HG02588 (cell line): ENCODE results near the gene HAX1.
"Not testable (repeated sequence)": the region's sequence is repeated elsewhere in the genome, so short reads cannot be mapped to it uniquely, and the experiment has no call there.

Experiments used
- ATAC-seq: cut with Tn5 transposase; IDR thresholded peaks from one replicate; pipeline ENCODE4 v1.9.1; 2021; ENCODE audit warnings: mild to moderate bottlenecking, moderate library complexity; ENCODE audit not compliant: unreplicated experiment

The HAX1 gene

DNA sequence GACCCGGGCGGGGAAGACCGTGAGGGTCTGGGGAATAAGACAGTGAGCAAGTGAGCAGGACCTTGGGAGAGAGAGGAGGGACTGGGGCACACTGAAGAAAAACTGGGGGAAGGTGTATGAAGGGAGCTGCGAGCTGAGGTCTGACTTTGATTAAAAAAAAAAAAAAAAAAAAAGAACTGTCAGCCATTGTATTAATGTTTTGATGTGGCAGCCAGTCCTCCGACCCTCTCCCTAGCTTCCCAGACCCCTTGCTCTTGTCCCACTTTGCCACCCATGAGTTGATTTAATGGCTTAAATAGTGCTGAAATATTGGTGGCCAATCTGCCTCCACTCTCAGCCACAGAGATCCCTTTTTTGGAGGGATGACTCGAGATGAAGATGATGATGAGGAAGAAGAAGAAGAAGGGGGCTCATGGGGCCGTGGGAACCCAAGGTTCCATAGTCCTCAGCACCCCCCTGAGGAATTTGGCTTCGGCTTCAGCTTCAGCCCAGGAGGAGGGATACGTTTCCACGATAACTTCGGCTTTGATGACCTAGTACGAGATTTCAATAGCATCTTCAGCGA is 652 bp downstream of the HAX1 start:
- no peak for ATAC-seq

DNA sequence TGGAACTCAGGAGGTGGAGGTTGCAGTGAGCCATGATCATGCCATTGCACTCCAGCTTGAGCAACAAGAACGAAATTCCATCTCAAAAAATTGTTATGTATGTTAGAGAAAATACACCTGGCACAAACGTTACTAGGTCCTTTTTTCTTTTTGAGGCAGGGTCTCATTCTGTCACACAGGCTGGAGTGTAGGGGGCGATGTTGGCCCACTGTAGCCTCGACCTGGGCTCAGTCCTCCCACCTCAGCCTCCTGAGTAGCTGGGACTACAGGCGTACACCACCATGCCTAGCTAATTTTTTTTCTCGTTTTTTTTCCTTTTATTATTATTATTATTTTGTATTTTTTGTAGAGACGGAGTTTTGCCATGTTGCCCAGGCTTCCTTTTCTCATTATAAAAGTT is 4.4 kb downstream of the HAX1 start:
- no peak for ATAC-seq

DNA sequence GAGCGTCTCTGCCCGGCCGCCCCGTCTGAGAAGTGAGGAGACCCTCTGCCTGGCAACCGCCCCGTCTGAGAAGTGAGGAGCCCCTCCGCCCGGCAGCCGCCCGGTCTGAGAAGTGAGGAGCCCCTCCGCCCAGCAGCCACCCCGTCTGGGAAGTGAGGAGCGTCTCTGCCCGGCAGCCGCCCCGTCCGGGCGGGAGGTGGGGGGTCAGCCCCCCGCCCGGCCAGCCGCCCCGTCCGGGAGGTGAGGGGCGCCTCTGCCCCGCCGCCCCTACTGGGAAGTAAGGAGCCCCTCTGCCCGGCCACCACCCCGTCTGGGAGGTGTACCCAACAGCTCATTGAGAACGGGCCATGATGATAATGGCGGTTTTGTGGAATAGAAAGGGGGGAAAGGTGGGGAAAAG is 15.2 kb downstream of the HAX1 start:
- ATAC-seq: not testable (repeated sequence)

DNA sequence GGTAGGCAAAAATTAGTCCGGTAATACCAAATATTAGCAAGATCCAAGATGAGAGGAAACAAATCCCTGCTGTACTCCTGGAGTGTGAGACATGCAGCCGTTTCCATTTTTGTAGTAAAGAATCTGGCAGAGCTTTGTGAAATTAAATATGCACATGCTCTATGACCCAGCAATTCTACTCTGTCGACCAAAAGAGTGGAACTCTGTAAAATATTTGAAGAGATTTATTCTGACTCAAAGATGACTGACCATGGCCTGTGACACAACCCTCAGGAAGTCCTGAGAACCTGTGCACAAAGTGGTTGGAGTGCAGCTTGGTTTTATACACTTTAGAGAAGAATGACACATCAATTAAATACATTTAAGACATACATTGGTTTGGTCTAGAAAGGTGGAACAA is 16.2 kb downstream of the HAX1 start:
- no peak for ATAC-seq

DNA sequence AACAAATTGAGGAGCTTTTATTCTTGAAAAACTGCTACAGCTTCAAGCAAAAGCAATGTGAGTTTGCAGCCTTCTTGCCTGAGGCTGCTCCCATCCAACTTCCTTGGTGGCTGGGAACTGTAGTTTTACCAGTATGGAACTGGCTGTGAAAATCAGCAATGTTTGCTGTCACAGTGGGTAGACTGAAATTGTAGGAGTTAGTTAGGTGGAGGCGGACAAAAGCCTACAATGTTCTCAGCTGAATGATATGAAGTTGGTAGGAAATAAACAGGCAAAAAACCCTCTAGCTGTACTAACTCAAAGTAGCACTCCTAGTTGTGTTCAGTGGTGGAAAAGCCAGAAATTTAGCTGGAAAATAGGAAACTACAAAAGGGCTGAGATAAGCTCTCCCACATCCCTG is 18.5 kb downstream of the HAX1 start:
- ATAC-seq: no peak

DNA sequence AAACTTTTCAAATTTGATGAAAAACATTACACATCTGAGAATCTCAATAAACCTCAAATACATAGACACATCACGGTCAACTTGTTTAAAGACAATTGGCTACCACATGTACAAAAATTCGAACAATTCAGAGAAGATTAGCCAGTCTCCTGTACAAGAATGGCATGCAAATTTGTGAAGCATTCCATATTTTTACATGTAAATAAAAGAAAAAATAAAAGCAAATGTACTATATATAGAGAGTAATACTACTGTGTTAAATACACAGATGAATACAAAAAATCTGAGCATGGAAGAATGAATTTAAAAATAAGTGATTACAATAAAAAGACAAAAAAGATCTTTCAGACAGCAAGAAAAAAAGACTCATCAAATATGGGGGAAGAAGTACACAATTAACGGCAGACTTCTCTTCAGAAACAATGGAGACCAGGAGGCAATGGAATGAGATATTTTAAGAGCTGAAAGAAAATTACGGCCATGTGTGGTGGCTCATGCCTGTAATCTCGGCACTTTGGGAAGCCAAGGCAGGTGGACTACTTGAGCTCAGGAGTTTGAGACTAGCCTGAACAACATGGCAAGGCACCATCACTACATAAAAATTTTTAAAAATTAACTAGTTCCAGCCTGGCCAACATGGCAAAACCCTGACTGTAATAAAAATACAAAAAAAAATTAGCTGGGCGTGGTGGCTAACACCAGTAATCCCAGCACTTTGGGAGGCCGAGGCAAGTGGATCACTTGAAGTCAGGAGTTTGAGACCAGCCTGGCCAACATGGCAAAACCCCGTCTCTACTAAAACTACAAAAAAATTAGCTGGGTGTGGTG is 23.2 kb downstream of the HAX1 start:
- no peak for ATAC-seq

DNA sequence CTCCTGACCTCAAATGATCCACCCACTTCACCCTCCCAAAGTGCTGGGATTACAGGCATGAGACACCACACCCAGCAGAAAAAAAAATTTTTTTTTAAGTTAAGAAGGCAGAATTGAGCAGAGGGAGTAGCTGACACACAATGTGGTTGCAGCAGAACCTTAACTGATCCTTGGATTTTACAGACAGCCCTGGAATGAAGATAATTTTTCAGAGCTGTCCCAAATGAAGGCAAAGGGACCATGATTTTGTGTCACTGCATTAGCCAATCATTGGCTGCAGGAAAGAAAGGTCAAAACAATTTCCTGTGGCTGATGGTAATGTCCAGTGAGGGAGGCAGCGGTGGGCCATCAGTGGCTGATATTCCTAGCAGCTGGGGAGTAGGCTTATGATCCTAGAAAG is 29.2 kb downstream of the HAX1 start:
- ATAC-seq: no peak

DNA sequence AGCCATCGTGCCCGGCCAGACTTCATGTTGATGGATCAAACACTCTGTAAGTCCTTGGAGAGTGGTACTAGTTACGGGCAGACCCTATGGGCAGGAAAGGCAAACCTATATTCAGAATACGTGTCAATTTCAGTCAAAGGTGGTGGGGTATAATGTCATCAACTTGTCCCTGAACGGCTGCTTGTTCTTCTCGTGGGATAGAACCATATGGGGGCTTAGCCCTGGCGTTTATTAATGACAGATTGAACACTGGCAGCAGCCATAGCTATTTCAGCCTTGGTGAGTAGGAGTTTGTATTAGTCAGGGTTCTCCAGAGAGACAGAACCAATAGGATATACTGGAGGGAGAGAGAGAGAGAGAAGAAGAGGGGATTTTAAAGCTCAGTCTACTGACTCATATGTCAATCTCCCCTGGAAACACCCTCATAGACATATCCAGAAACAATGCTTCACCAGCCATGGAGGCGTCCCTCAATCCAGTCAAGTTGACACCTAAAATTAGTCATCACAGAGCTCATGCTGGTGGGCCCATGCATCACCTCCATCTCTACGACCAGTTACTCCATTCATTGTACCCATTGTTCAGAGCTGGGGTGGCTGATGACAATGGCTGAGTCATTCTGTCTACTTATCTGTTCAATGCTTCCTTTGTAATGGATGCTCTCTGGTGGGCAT is 32.4 kb downstream of the HAX1 start:
- peak; percentile 54 for ATAC-seq

DNA sequence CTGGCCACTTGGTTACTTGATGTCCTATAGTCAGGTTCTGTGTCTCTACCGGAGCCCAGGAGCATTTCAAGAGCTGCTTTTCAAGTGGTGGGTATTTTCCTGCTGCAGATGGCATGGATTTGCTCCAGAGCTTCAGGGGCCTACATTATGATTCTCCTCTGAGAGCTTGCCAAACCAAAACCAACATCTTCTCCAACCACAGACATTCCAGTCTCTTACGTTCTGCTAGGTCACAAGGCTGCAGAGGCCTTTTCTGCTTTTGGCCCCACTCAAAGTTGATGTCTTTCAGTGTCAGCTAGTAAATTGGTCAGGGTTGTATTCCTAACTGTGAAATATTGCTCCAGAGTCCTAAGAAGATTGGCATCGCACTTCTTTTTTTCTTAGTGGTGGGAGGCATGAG is 33.7 kb downstream of the HAX1 start:
- ATAC-seq: no peak

DNA sequence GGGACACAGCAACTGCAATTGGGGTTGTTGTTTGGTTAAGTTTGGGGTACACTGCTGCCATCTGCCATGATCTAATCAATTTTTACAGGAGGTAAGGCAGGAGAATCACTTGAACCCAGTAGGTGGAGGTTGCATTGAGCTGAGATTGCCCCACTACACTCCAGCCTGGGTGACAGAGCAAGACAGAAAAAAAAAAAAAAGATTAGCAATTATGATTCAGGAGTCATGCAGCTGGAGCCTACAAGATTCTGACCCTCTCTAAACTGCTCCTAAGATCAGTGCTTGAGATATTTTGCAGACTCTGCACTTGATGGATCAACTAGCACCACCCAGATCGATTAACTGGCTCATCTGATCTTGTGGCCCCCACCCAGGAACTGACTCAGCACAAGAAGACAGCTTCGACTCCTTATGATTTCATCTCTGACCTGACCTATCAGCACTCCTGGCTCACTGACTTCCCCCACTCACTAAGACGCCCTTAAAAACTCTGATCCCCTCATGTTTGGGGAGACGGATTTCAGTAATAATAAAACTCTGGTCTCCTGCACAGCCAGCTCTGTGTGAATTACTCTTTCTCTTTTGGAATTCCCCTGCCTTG is 35.3 kb downstream of the HAX1 start:
- not testable (repeated sequence) for ATAC-seq

DNA sequence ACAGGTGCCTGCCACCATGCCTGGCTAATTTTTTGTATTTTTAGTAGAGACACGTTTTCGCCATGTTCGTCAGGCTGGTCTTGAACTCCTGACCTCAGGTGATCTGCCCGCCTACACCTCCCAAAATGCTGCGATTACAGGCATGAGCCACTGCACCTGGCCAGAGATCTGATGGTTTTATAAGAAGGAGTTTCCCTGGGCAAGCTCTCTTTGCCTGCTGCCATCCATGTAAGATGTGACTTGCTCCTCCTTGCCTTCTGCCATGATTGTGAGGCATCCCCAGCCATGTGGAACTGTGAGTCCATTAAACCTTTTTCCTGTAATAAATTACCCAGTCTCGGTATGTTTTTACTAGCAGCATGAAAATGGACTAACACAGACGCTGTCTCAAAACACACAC is 36.7 kb downstream of the HAX1 start:
- not testable (repeated sequence) for ATAC-seq

DNA sequence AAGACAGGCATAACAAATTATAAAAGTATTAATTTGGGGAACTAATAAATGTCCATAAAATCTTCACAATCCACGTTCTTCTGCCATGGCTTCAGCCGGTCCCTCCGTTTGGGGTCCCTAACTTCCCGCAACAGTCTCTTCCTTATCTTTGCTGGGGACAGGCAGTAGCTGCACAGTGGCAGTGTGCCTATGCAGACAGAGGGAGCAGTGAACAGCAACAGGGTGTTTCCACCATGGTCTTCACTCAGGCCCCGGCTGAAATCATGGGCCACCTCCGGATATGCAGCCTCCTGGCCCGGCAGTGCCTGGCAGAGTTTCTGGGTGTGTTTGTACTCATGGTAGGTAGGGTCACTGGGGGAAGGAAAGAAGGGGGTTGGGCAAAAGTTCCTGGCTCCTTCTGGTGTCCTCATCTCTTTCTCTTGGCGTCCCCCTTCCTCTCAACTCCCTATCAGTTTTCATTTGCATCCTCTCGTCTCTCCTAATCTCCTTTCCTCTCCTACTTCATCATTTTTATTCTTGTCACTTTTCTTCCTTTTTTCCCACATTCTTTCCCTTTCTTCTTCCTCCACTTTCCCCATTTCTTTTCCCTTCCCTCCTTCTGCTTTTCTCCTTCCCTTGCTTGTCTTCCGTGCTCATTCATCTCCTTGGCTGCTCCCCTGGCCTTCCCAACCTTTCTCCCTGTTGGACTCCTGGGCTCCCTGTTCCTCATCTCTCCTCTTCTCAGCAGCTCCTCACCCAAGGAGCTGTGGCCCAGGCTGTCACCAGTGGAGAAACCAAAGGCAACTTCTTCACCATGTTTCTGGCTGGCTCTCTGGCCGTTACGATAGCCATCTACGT is 40.0 kb downstream of the HAX1 start:
- not testable (repeated sequence) for ATAC-seq

DNA sequence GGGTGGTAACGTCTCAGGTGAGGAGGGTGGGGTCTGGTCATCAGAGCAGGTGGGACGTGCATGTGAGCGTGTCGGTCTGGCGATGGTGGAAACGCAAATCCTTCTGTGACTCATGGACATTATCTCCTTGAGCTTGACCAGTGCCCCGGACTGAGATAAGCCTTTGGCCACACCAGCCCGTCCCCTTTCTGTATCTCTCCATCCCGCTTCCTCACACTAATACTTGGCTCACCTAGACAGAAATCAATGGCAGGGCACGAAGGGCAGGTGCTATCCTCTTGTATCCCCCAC is 40.6 kb downstream of the HAX1 start:
- ATAC-seq: no peak

DNA sequence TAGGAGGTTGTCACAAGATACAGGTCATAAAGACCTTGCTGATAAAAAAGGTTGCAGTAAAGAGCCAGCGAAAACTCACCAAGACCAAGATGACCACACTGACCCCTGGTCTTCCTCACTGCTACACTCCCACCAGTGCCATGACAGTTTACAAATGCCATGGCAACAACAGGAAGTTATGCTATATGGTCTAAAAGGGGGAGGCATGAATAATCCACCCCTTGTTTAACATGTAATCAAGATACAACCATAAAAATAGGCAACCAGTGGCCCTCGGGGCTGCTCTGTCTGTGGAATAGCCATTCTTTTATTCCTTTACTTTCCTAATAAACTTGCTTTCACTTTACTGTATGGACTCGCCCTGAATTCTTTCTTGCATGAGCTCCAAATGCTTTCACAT is 41.8 kb downstream of the HAX1 start:
- ATAC-seq: not testable (repeated sequence)

DNA sequence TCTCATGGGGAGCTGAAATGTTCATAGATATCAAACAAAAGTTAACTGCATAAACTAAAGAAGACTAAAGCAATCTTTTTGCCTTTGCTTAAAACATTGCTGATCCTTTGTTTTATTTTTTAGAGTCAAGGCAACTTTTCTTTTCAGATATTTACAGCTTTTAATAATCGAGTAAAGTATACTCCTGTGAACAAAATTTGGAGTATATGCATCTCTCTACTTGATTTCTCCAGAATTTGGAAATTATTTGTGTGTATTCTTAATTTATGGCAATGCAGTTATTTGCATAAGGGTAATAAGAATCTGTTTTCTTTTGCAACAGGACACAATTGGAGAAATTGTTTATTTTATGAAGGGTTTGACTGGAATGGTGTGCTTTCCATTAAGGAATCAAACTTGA is 44.3 kb downstream of the HAX1 start:
- no peak for ATAC-seq

DNA sequence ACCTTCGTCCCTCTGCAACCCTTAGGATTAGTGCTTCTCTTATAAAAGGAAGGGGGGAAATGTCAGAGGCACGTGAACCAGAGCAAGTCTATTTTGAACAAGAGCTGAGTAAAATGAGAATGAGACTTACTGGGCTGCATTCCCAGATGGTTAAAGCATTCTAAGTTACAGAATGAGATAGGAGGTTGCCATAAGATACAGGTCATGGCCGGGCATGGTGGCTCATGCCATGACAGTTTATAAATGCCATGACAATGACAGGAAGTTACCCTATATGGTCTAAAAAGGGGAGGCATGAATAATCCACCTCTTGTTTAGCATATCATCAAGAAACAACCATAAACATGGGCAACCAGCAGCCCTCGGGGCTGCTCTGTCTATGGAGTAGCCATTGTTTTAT is 46.0 kb downstream of the HAX1 start:
- ATAC-seq: no peak

DNA sequence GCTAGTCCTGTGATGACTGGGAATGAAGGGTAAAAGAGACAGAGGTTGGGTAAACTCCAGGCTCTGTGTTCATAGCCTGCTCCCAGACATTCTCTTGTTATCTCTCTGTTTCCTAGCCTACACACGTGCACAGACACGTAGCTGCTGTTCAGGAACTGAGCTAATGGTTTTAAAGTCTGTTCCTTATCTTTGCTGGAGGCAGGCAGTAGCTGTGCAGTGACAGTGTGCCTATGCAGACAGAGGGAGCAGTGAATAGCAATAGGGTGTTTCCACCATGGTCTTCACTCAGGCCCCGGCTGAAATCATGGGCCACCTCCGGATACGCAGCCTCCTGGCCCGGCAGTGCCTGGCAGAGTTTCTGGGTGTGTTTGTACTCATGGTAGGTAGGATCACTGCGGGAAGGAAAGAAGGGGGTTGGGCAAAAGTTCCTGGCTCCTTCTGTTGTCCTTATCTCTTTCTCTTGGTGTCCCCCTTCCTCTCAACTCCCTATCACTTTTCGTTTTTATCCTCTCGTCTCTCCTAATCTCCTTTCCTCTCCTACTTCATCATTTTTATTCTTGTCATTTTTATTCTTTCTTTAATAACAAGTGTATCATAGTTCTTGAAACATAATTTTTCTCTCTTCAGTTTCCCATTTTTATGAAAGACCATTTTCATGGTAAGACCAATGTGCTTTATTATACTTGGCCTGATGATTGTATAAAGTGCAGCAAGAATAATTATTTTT is 48.6 kb downstream of the HAX1 start, which contains the start of gene AQP10:
Gene AQP10, plus strand, starts transcription at position 212 of the 727 bp plus-strand sequence. Its CDS starts 63 bp downstream, at position 275.
- ATAC-seq: no peak

DNA sequence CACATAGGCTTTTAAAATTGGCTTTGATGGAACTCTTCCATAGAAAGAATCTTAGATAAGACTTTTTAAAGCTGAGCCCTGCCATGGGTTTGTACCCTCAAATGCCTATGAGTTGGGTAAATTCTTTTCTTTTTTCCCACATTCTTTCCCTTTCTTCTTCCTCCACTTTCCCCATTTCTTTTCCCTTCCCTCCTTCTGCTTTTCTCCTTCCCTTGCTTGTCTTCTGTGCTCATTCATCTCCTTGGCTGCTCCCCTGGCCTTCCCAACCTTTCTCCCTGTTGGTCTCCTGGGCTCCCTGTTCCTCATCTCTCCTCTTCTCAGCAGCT is 49.1 kb downstream of the HAX1 start:
- ATAC-seq: not testable (repeated sequence)

DNA sequence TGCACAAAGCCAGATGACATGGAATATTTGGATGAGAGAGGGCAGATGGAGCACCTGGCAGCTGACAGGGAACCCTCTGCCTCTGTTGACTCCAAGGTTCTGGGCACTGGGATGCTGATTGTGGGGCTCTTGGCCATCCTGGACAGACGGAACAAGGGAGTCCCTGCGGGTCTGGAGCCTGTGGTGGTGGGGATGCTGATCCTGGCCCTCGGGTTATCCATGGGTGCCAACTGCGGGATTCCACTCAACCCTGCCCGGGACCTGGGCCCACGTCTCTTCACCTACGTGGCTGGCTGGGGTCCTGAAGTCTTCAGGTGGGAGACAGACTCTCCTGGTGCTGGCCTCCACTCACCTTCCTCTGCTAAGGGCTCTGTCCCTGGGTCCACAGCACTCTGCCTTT is 51.1 kb downstream of the HAX1 start:
- no peak for ATAC-seq

DNA sequence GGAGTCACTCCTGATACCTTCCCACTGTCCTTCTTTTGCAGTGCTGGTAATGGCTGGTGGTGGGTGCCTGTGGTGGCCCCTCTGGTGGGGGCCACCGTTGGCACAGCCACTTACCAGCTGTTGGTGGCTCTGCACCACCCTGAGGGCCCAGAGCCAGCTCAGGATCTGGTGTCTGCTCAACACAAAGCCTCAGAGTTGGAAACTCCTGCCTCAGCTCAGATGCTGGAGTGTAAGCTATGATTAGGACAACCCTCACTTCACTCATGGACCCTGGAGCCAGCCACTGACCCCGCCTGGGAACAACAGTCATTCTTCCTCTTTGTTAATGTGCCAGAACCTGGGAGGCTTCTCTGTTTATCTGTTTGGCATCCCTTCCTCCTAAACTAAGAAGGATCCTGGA is 51.8 kb downstream of the HAX1 start:
- no peak for ATAC-seq
